Activated CD4-positive, alpha-beta T cell treated with anti-CD3 and anti-CD28 coated beads, Interleukin-2, amount 50 U/mL, for 1 hour (primary cell): ENCODE results near the gene SIK3.
"Not testable (repeated sequence)": the region's sequence is repeated elsewhere in the genome, so short reads cannot be mapped to it uniquely, and the experiment has no call there.

Experiments used
- DNase-seq: peaks from one replicate; pipeline ENCODE4 v3.0.0-alpha.2; 2020

SIK3 gene

DNA sequence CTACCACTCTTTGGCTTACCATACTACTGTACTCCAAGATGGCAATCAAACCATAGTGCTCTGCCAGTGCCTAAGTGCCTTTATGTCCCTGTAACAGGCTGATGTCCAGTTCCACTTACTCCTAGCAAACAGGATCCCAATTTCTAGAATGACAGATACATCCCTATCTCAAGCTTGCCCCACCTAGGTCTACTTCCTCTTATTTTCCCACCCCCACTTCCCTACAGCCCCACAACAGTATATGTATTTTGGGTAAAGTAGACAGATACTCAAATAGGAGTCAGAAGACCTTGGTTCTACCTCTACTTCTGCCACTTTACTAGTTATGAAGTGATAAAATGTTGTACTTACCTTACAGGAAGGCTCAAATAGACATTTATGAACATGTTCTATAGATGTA, 24.1 kb downstream of the SIK3 start:
- DNase-seq: no peak

DNA sequence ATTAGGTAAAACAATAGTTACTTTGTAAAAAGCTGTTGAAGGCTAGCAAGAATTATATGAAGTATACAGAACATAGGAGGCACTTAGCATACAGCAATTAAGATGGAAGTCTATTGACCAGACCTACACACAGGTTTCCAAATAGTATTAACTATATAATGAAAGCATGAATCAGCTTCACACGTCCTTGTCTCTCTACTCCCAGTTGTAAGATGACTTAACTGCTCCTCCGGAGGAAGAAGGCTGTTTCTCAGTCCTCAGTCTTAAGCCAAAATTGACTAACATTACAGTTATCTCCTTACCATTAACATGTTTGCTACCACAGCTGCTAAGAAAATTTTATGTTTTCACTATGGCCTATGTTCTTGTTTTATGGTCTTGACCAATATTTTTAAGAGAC, 24.7 kb downstream of the SIK3 start:
- DNase-seq: no peak

DNA sequence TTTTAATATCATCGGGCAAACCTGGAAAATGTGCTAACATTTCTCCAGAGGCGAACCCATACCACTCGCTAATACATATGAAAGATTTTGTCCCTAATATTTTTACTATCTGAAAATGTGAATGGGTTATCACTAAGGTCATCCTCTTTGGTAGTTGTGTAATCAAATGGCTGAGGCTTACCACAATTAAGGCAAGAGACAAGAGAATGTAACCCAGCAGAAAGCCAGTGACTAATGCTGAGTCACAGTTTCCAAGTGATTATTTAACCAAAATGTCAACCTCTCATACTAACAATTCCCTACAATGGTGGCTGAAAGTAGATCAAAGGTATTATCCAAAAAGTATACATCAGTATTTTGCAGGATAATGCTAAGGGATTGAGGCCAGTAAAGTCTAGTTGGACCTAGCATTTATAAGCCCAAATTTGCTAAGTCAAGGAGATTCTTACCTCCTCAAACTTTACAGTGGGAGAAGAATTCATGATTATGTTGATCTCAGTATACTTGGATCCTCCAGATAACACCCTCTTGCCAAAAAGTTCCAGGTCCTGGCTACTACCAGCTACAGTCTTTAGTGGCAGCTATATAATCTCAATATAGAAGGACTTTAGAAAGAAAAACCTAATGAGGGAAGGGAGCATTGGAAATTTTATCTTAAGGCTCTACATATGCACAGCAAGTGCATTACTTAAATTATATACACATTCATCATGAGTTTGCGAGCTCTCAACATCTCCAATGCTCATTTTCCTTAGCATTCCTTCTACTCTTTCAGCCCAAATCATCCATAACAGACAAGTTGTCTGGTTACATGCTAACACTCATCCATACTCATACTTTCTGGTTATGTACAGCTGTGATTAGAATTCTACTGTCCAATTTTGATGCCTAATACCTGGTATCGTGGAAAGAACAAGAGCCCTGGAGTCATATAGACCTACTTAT, 25.4 kb downstream of the SIK3 start:
- DNase-seq: no peak

DNA sequence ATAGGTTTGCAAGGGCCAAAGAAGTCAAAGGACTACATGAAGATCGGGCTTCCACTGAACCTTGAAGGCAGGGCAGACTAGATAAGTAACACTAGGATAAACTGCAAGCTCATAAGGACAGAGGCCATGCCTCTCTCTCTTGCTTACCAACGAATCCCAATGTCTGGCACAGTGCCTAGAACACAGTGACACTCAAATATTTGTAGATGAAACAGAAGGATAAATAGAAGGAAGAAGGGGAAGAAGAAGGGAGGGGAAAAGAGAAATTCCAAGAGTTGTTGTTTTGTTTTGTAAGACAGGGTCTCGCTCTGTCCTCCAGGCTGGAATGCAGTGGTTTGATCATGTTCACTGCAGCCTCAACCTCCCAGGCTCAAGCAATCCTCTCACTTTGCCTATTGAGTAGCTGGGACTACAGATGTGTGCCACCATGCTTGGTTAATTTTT, 26.9 kb downstream of the SIK3 start:
- DNase-seq: no peak

DNA sequence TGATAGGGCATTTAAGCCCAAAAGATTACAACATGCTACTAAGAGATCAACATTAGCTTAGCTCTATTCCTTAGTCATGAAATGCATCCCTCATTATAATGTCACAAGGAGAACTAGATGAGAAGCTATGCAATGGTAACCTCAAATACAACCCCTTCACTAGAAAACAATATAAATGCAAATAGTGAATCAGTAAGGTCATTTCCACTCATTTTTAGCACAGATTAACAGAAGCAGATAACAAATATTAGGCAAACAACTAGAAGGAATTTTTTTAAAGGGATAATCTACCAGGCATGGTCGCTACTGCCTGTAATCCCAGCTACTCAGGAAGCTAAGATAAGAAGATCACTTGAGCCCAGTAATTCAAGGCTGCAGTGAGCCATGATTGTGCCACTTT, 28.2 kb downstream of the SIK3 start:
- no peak for DNase-seq

DNA sequence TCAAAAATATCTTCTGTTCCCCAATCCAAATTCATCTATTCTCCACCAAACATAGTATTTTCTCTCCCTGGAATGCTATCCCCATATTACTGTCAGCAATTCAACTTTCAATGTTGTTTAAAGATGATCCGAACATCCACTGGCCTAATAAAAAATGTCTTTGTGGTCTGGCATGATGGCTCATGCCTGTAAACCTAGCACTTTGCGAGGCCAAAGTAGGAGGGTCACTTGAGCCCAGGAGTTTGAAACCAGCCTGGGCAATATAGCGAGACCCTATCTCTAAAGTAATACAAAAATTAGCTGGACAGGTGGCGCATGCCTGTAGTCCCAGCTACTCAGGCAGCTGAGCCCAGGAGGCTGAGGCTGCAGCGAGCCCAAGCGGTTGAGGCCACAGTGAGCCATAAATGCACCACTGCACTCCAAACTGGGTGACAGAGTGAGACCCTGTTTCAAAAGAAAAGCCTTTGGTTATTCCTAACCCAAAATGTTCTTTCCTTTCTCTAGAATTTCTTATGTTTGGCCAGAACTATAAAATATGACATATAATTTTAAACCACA, 29.8 kb downstream of the SIK3 start:
- DNase-seq: no peak

DNA sequence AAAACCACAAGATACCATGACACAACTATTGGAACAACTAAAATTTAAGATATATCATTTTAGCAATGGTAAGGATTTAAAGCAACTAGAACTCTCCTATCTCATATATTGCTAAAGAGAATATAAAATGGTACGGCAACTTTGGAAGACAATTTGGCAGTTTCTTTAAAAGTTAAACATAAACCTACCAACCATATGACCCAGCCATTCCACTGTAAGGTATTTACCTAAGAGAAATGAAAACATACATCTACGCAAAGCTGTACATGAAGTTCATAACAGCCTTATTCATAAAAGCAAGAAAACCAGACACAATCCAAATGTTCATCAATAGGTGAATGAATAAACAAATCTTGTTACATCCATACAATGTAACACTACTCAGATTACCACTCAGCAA, 31.3 kb downstream of the SIK3 start:
- DNase-seq: no peak

DNA sequence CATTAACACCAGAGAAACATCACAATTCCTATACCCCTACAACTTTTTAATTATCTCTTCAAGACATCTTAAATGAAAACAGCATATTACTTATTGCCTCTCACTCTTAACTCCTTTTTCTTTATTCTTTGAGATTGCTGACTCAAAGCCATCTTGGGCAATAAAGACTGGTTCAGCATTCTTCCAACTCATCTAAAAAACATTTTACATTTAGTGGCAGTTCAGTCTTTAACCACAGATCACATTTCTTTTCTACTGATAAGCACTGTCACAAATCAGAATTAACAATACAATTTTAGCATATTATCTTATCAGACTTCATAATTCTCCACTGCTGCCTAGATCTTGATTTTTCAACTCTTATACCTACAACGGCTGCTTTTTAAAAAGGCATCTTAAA, 34.0 kb downstream of the SIK3 start:
- no peak for DNase-seq

DNA sequence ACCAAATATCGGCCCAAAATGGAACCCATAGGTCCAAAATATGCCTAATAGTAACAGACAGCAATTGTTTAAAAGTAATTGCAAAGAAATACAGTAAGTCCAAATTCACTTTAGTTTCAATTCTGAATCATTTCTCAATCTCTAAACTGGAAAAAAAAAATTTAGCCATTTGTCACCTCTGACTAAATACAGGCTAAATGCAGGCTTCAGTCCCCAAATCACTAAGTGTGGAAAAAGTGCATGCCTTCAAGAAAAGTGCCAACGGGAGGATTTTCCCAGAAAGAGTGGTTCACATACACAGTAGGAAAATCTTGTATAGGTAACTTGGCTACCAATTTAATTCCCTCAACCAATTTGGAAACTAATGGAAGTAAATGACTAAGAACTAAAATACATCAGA, 35.7 kb downstream of the SIK3 start:
- no peak for DNase-seq

DNA sequence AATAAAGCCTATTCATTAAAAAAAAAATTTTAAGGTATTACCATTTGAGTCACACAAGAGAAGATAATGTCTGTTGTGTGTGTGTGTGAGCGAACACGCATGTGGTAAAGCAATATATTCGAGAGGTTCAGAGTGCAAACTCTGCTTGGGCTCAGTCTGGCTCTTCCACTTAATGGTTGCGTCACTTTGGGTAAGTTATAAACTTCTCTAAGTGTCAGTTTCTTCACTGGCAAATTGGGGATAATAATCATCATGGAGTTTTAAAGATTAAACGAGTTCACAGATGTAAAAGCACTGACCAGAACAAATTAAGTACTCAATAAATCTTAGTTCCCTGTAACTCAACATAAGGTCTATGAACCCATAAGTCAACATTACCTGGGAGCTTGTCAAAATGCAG, 37.0 kb downstream of the SIK3 start:
- no peak for DNase-seq

DNA sequence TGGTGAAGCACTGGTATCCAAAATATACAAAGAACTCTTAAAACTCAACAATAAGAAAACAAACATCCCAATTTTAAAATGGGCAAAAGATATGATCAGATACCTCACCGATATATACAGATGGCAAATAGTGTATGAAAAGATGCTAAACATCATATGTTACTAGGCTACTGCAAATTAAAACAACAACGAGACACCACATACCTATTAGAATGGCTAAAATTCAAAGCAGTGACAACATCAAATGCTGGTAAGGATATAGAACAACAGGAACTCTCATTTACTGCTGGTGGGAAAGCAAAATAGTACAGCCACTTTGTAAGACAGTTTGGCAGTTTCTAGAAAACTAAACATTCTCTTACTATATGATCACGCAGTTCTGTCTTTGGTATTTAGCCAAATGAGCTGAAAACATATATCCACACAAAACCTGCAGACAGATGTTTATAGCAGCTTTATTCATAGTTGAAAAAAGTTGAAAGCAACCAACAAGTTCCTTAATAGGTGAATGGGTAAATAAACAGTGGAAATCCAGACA, 38.5 kb downstream of the SIK3 start:
- no peak for DNase-seq

DNA sequence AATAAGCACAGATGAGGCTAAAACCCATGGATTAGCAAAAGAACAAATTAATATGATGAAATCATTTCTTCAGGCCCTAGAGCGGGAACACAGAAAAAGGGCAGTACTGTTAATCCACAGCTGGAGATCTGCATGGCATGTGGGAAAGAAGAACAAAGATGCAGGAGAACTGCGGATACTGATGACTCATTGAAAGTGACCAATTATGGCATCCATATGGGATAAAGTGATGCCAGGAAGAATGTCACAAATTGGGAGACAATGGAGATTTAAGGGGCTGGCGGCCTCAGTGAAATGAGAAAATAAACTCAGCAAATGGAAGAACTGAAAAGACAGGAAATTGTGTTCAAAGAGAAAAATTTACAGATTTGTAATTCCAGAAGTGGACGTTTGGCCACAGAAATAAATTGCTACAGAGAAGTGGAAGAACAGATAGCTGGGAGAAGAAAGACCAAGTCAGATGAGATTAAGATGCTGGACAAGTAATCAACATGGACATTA, 39.4 kb downstream of the SIK3 start:
- DNase-seq: no peak

DNA sequence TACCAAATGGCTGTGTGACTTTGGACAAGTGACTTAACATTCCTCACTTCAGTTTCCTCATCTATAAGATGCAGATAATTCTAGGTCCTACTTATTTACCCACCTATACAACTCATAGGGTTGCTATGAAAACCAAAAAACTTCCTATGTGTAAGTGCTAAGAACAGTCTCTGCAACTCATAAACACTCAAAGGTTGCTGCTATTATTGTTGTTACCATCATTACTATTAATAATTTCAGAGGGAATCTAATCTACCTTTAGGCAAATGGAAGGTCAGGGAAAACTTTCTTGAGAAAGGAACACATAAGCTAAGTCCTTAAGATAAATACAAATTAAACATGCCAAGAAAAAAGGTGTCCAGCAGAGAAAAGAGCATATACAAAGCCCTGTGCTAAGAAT, 40.5 kb downstream of the SIK3 start:
- no peak for DNase-seq

DNA sequence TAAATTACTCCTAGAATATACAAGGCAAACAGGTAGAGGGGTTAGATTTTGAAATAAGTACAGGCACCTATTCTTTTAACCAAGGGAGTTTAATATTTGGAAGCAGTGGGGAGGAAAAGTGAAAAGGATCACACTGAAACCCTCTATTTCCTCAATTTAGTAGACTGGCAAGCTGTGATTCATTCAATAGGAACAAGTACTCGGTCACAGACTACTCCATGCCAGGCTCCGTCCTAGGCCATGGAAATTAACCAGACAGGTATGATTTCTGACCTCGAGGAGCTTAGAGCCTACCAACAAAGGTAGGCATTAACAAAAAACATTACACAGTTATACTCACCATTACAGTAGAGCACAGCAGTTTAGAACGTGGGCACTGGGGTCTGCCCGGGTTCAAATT, 40.9 kb downstream of the SIK3 start:
- DNase-seq: no peak

DNA sequence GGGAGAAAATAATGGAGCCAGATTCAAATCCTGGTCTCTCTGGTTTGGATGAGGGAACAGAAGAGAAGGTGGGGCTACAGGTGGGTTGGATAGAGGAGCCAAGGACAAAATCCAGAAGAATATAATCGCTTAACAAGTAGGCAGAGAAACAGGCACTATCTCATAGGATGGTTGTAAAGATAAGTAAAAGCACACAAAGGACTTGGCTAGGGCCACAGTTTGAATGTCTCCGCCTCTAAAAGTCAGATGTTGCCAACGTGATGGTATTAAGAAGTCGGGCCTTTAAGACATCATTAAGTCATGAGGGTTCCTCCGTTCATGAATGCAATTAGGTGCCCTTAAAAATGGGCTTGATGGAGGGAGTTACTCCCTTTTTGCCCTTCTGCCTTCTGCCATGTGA, 42.8 kb downstream of the SIK3 start:
- no peak for DNase-seq

DNA sequence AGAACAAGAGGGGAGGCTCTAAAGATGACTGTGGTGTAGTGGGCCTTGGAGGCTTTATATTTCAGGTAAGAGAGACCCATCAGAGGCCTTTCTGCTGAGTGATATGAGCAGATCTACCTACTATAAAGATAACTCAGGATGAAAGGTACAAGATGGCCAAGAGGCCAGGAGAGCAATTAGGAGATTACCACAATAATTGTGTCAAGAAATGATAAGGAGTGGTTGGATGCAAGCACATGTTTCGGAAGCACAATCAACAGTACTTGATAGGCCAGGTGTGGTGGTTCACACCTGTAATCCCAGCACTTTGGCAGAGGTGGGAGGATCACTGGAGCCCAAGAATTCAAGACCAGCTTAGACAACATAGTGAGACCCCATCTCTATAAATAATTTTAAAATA, 43.8 kb downstream of the SIK3 start:
- no peak for DNase-seq

DNA sequence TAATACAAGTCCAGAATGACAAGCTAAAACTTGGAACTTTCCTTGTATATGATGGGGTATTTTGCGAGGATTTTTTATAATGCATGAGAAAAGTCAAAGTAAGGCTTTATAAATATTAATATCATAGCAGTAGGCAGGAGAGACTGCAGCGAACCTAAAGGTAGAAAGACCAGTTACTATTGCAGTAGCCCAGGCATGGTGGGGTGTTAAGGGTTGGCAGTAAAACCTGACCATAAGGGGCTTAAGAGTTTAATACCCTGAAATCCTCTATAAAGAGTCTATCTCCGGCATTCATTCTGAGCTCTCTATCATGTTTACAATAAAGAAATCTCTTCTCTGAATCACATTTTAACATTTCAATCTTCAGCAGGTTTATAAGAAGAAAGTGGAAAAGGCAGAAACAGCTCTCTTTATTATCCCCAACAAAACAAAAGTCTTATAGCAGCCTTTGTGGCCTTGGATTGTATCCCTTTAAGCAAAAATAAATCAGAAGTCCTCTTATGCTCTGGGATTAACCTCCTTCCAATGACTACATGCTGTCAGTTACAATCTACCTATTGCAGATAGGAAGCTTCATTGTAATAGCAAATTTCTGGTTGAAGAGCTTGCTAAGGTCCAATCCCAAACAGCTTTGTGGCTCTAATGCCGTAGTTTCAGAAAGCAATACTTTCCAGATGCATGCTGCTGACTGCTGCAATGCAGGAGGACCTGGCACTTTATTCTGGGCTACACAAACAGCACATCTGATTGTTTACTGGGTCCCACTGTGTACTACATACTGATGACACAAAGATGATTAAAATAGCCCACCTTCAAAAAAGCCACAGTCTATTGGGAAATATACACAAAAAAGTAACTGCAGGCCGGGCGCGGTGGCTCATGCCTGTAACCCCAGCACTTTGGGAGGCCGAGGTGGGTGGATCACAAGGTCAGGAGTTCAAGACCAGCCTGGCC, 45.8 kb downstream of the SIK3 start:
- no peak for DNase-seq

DNA sequence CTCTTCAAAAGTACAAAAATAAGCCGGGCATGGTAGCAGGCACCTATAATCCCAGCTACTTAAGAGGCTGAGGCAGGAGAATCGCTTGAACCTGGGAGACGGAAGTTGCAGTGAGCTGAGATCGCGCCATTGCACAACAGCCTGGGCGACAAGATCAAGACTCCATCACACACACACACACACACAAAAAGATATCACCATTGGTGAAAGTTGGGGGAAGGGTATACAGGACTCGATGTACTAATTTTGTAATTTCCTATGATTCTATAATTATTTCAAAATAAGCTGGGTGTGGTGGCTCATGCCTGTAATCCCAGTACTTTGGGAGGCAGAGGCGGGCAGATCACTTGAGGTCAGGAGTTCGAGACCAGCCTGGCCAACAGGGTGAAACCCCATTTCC, 48.1 kb downstream of the SIK3 start:
- not testable (repeated sequence) for DNase-seq

DNA sequence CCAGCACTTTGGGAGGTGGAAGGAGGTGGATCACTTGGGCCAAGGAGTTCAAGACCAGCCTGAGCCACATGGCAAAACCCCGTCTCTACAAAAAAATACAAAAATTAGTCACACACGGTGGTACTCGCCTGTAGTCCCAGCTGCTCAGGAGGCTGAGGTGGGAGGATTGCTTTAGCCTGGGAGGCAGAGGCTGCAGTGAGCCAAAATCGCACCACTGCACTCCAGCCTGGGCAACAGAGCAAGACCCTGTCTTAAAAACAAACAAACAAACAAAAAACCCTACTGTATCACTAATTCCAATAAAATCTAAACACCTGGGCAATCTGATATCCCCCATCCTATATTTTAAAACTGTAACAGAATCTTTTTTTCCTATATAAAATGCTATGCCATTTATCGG, 51.6 kb downstream of the SIK3 start:
- not testable (repeated sequence) for DNase-seq

DNA sequence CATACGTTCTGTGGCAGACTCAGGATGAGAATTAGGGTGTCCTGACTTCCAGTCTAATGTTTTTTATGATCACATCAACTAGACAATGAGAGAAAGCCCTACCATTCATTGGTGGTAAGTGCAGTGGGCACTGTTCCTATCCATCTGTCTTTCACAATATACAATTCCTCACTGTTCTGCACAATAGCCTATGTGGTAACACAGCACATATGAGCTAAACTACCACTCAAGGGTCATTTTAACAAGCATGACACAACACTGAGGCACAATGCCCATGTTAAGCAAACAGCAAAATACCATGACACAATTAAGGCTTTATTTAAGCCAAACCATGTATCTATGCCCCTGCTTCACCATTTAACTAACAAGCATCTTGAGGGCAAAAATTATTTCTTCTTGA, 52.3 kb downstream of the SIK3 start:
- no peak for DNase-seq

DNA sequence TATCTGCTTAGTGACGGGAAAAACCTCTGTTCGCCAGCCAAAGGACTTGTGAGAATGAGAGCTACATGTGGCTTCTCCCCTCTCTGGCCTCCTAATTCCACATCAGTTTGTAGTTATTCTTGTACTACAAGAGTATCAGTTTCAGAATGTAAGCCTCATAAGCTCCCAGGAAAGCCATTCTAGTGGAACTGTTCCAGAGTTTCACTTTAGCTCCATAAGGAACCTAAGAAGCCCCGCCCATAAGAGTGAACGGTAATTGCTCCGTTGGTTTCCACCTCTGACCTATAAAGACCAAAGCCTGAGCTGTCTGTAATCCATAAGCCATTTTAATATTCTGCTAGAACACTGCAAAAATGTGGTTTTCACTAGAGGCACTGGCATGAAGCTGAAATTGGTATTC, 53.0 kb downstream of the SIK3 start:
- no peak for DNase-seq

DNA sequence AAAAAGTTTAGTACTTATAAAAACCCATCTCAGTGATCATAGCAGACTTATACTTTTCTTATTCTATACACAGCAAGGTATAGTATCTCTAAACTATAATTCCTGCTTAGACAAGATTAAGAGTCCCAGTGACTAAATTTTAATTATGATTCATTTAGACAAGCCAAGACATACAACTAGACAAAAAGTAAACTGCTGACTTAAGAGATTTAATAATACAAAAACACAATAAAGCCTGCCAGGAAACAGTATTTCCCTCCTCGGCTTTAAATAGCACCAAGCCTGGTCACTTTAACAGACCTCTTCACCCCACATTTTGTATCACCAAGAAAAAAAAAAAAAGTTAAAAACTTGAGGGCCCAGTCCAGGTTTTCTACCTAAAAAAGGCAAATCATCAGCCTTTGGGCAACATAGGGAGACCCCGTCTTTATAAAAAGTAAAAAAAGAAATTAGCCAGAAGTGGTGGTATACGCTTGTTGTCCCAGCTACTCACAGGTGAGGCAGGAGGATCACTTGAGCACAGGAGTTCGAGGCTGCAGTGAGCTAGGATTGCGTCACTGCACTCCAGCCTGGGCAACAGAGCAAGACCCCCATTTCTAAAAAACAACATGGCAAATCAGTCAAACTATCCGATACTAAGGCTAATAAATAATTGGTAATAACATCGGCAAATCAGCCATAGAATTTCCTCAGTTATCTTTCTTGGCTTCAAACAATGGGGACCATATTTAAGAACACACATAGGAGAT, 53.8 kb downstream of the SIK3 start:
- no peak for DNase-seq
